HEK293 (cell line): Measurements from ENCODE around the gene INKA2.

Experiments
- CTCF ChIP-seq: fragments of 450-650 bp; formaldehyde crosslinking; IDR thresholded peaks from 2 replicates; pipeline ENCODE4 v1.5.1; 2016; ENCODE audit warnings: missing biosample characterization, missing genetic modification characterization
- REST ChIP-seq: fragments of 450-650 bp; formaldehyde crosslinking; IDR thresholded peaks from 2 replicates; pipeline ENCODE4 v1.5.1; 2016; ENCODE audit warnings: missing biosample characterization, missing genetic modification characterization
- ZNF311 ChIP-seq: fragments of 450-650 bp; formaldehyde crosslinking; IDR thresholded peaks from 2 replicates; pipeline ENCODE4 v1.5.1; 2017; ENCODE audit warnings: missing biosample characterization, missing genetic modification characterization, borderline replicate concordance
- ZNF433 ChIP-seq: fragments of 450-650 bp; formaldehyde crosslinking; IDR thresholded peaks from 2 replicates; pipeline ENCODE4 v1.5.1; 2016; ENCODE audit warnings: missing biosample characterization, missing genetic modification characterization, low read depth

- no peak for TF ChIP-seq CTCF (tag by site-specific recombination)
- TF ChIP-seq ZNF311, result no peak
- no peak for TF ChIP-seq REST (tag by site-specific recombination)
- TF ChIP-seq ZNF433, result no peak
Measured at GRCh38 chr1:111778541-111779051, 39.4 kb upstream of the INKA2 start.
